SK-N-SH treated with all-trans-retinoic acid at 6 μM for 48 hours (cell line): ENCODE measurements around the gene EML5.

Experiments
- ARNTL ChIP-seq: fragments of 450-650 bp; formaldehyde crosslinking; IDR thresholded peaks from 2 replicates; pipeline ENCODE4 v1.5.0; 2020; ENCODE audit warnings: low read depth, mild to moderate bottlenecking, moderate library complexity, borderline replicate concordance
- BACH2 ChIP-seq: fragments of 250-450 bp; sonication (Bioruptor Pico); IDR thresholded peaks from 2 replicates; pipeline ENCODE4 v1.9.0; 2021; ENCODE audit warnings: mild to moderate bottlenecking, borderline replicate concordance
- CSDC2 ChIP-seq: fragments of 250-450 bp; sonication (Bioruptor Pico); IDR thresholded peaks from 2 replicates; pipeline ENCODE4 v1.5.0; 2020; ENCODE audit warnings: mild to moderate bottlenecking, moderate library complexity
- ESRRG ChIP-seq: fragments of 250-450 bp; sonication (Bioruptor Pico); IDR thresholded peaks from 2 replicates; pipeline ENCODE4 v1.6.1; 2021; ENCODE audit warnings: mild to moderate bottlenecking
- ISL1 ChIP-seq: fragments of 250-450 bp; sonication (Bioruptor Pico); IDR thresholded peaks from 2 replicates; pipeline ENCODE4 v2.1.2; 2022; ENCODE audit warnings: mild to moderate bottlenecking, moderate library complexity
- SNAI2 ChIP-seq: fragments of 250-450 bp; sonication (Bioruptor Pico); IDR thresholded peaks from 2 replicates; pipeline ENCODE4 v1.5.0; 2020; ENCODE audit warnings: mild to moderate bottlenecking, moderate library complexity
- TCF4 ChIP-seq: fragments of 250-450 bp; sonication (Bioruptor Pico); IDR thresholded peaks from 2 replicates; pipeline ENCODE4 v1.8.0; 2021; ENCODE audit warnings: mild to moderate bottlenecking, moderate library complexity, borderline replicate concordance
- ZC3H10 ChIP-seq: fragments of 250-450 bp; sonication (Bioruptor Pico); IDR thresholded peaks from 2 replicates; pipeline ENCODE4 v1.5.1; 2021; ENCODE audit warnings: mild to moderate bottlenecking, moderate library complexity
- ZNF8 ChIP-seq: fragments of 450-650 bp; formaldehyde crosslinking; IDR thresholded peaks from 2 replicates; pipeline ENCODE4 v1.5.0; 2020; ENCODE audit warnings: mild to moderate bottlenecking, moderate library complexity
- TF ChIP-seq, protein P1 (sequence below): fragments of 250-450 bp; sonication (Bioruptor Pico); IDR thresholded peaks from 2 replicates; pipeline ENCODE4 v1.8.0; 2020; ENCODE audit warnings: mild to moderate bottlenecking, moderate library complexity, borderline replicate concordance
- TF ChIP-seq, protein P2 (sequence below): fragments of 250-450 bp; sonication (Bioruptor Pico); IDR thresholded peaks from 2 replicates; pipeline ENCODE4 v1.5.1; 2020; ENCODE audit warnings: low read depth, mild to moderate bottlenecking, moderate library complexity
- TF ChIP-seq, protein P3 (sequence below): fragments of 250-450 bp; sonication (Bioruptor Pico); IDR thresholded peaks from 2 replicates; pipeline ENCODE4 v1.5.1; 2021; ENCODE audit warnings: mild to moderate bottlenecking, moderate library complexity

DNA sequence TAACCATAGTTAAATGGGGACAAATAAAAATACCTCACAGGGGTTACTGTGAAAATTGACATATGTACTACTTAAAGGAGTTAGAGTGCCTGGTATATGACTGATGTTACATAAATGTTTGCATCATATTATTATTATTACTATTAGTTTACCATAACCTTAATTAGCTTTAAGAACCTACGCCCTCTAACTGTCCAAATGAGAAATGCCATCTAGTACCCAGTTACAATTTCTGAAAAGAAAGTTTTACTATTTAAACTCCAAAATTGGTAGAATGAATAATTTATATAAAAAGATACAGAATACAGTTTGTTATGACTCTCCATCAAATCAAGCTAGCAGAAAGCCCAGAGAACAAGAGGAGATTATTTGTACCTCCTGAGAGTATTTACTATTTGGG, 42.3 kb downstream of the EML5 start:
- TF ChIP-seq ZC3H10 (CRISPR knock-in tag) (no peak), SNAI2 (CRISPR knock-in tag) (no peak), ISL1 (CRISPR knock-in tag) (no peak), CSDC2 (CRISPR knock-in tag) (no peak), BACH2 (CRISPR knock-in tag) (no peak), TCF4 (CRISPR knock-in tag) (no peak), ARNTL (CRISPR knock-in tag) (no peak), ESRRG (CRISPR knock-in tag) (no peak), ZNF8 (no peak)
- TF ChIP-seq, protein P1, sequence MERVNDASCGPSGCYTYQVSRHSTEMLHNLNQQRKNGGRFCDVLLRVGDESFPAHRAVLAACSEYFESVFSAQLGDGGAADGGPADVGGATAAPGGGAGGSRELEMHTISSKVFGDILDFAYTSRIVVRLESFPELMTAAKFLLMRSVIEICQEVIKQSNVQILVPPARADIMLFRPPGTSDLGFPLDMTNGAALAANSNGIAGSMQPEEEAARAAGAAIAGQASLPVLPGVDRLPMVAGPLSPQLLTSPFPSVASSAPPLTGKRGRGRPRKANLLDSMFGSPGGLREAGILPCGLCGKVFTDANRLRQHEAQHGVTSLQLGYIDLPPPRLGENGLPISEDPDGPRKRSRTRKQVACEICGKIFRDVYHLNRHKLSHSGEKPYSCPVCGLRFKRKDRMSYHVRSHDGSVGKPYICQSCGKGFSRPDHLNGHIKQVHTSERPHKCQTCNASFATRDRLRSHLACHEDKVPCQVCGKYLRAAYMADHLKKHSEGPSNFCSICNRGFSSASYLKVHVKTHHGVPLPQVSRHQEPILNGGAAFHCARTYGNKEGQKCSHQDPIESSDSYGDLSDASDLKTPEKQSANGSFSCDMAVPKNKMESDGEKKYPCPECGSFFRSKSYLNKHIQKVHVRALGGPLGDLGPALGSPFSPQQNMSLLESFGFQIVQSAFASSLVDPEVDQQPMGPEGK (CRISPR knock-in tag), result no peak
- TF ChIP-seq, protein P2, sequence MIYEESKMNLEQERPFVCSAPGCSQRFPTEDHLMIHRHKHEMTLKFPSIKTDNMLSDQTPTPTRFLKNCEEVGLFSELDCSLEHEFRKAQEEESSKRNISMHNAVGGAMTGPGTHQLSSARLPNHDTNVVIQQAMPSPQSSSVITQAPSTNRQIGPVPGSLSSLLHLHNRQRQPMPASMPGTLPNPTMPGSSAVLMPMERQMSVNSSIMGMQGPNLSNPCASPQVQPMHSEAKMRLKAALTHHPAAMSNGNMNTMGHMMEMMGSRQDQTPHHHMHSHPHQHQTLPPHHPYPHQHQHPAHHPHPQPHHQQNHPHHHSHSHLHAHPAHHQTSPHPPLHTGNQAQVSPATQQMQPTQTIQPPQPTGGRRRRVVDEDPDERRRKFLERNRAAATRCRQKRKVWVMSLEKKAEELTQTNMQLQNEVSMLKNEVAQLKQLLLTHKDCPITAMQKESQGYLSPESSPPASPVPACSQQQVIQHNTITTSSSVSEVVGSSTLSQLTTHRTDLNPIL, result no peak
- TF ChIP-seq, protein P3, sequence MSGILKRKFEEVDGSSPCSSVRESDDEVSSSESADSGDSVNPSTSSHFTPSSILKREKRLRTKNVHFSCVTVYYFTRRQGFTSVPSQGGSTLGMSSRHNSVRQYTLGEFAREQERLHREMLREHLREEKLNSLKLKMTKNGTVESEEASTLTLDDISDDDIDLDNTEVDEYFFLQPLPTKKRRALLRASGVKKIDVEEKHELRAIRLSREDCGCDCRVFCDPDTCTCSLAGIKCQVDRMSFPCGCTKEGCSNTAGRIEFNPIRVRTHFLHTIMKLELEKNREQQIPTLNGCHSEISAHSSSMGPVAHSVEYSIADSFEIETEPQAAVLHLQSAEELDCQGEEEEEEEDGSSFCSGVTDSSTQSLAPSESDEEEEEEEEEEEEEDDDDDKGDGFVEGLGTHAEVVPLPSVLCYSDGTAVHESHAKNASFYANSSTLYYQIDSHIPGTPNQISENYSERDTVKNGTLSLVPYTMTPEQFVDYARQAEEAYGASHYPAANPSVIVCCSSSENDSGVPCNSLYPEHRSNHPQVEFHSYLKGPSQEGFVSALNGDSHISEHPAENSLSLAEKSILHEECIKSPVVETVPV, result no peak
